Osteocyte (in vitro differentiated cells): Measurements from ENCODE around the gene ADIG. TPM values are rescaled to one million over a fixed set of nuclear protein-coding genes. Genes with fewer than 3 reads are reported as not detected.

Experiments
- DNase-seq: peaks from one replicate; pipeline ENCODE4 v3.0.0; 2021; ENCODE audit warnings: mixed read lengths; ENCODE audit not compliant: unreplicated experiment; ENCODE audit errors: extremely low spot score
- H3K27ac Mint-ChIP-seq: one replicate; pipeline ENCODE4 v1.8.0; 2021; ENCODE audit warnings: mild to moderate bottlenecking, mixed read lengths; ENCODE audit not compliant: unreplicated experiment
- H3K27me3 Mint-ChIP-seq: one replicate; pipeline ENCODE4 v1.8.0; 2021; ENCODE audit warnings: mixed read lengths; ENCODE audit not compliant: unreplicated experiment
- H3K36me3 Mint-ChIP-seq: one replicate; pipeline ENCODE4 v1.8.0; 2021; ENCODE audit warnings: mixed read lengths; ENCODE audit not compliant: unreplicated experiment
- H3K4me1 Mint-ChIP-seq: one replicate; pipeline ENCODE4 v1.8.0; 2021; ENCODE audit warnings: mixed read lengths; ENCODE audit not compliant: unreplicated experiment
- H3K4me3 Mint-ChIP-seq: one replicate; pipeline ENCODE4 v1.8.0; 2021; ENCODE audit warnings: mild to moderate bottlenecking, moderate library complexity, mixed read lengths; ENCODE audit not compliant: unreplicated experiment
- H3K9me3 Mint-ChIP-seq: one replicate; pipeline ENCODE4 v1.8.0; 2021; ENCODE audit warnings: mixed read lengths; ENCODE audit not compliant: unreplicated experiment
- CTCF ChIP-seq: fragments of 200-600 bp; sonication (generic); IDR thresholded peaks from 2 replicates; pipeline ENCODE4 v1.5.0; 2021; ENCODE audit warnings: antibody characterized with exemption, mild to moderate bottlenecking, moderate library complexity
- total RNA-seq: library from RNA; stranded (reverse); gene quantifications from 2 replicates; pipeline ENCODE4 v1.2.1, GENCODE V29; 2021

Gene ADIG
- total RNA-seq, 1 donor from 2014 or later, result not detected

GRCh38 chr20:38633577-38634093 lies 52.6 kb downstream of the ADIG start:
- peak; percentile 84 for TF ChIP-seq CTCF
- H3K27me3 Mint-ChIP-seq, result peaks cover 27% of the 10 kb centered on the region
- peaks cover 2% of the 10 kb centered on the region for H3K4me1 Mint-ChIP-seq
- H3K27ac Mint-ChIP-seq, result no peak overlapping the region
- H3K36me3 Mint-ChIP-seq, result no peaks in the 10 kb centered on the region
- DNase-seq, result no peak
- H3K4me3 Mint-ChIP-seq, result no peak overlapping the region
- no peaks in the 10 kb centered on the region for H3K9me3 Mint-ChIP-seq

- Mint-ChIP-seq H3K36me3 (no peaks in the 10 kb centered on the region), H3K4me3 (no peak overlapping the region), H3K4me1 (peaks cover 2% of the 10 kb centered on the region), H3K27me3 (peaks cover 29% of the 10 kb centered on the region), H3K27ac (no peak overlapping the region), H3K9me3 (no peaks in the 10 kb centered on the region)
- no peak for DNase-seq
- no peak for TF ChIP-seq CTCF
These were observed 54.8 kb downstream of the ADIG start for GRCh38 chr20:38635721-38636288.

Other genes with a start within 250 kb of the ADIG start
- not detected in 2 replicates for gene LBP, start 234.7 kb upstream of the ADIG start, total RNA-seq
- 29.6 and 30.9 TPM in 2 replicates for gene SNHG17, start 145.9 kb upstream of the ADIG start, total RNA-seq
- 36.8 and 37.1 TPM in 2 replicates for gene RALGAPB, start 108.4 kb upstream of the ADIG start, total RNA-seq
- gene ARHGAP40, start 20.6 kb downstream of the ADIG start, total RNA-seq, result not detected in 2 replicates
- gene SLC32A1, start 143.3 kb downstream of the ADIG start, total RNA-seq, result not detected in 2 replicates
- gene ACTR5, start 167.3 kb downstream of the ADIG start, total RNA-seq, result 4.7 and 5.8 TPM in 2 replicates
- not detected in 2 replicates for gene PPP1R16B, start 224.5 kb downstream of the ADIG start, total RNA-seq